ENCODE results near the gene GPR152. TPM values are rescaled to one million over a fixed set of nuclear protein-coding genes. Genes with fewer than 3 reads are reported as not detected.

GPR152 gene
- polyA plus RNA-seq, 3 donors: not detected

DNA sequence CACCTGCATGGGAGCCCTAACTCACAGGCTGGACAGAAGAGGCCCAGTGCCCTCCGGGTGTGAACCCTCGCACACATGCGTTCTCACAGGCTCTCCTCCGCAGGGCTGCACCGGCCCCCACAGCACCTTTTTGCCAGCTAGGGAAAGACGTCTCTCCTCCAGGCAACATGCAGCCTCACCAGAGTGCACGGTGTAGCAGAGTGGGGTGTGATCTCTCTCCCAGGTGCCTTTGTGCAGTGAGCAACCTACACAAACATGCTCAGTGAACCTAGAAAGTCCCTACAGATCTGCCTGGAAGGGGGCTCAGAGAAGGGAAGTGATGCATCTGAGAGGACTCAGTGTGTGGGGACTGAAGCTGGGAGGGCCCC lies 40.8 kb downstream of the GPR152 start:
- H3K27ac Mint-ChIP-seq: no peak overlapping the region
- peaks cover 0 to 9% (median 4%) of the 10 kb centered on the region in 7 donors for H3K9me3 Mint-ChIP-seq
- Histone ChIP-seq H3K4me1 (ENCODE audit: control insufficient read depth in 1 of 2, insufficient read depth in 2 of 2, low read length in 2 of 2) (peaks cover 37 to 51% of the 10 kb centered on the region in 2 donors), H3K4me3 (replicated peaks in 1 of 3; ENCODE audit: low read depth in 2 of 3, low read length in 3 of 3) (no peak overlapping the region), H2AFZ (ENCODE audit: insufficient read depth, low read depth, low read length, poor library complexity, severe bottlenecking) (no peak overlapping the region), H3K36me3 (replicated peaks in 1 of 2; ENCODE audit: control insufficient read depth in 1 of 2, insufficient read depth in 2 of 2, low read length in 2 of 2) (peaks cover 6 to 9% of the 10 kb centered on the region in 2 donors), H3K9me3 (replicated peaks in 1 of 2; ENCODE audit: control insufficient read depth in 1 of 2, insufficient read depth in 1 of 2, low read length in 2 of 2) (no peaks in the 10 kb centered on the region), H3K4me2 (replicated peaks; ENCODE audit: extremely low read depth, low read length, poor library complexity, severe bottlenecking) (no peak overlapping the region), H3K79me2 (ENCODE audit: insufficient read depth, low read length) (no peaks in the 10 kb centered on the region), H3K9ac (ENCODE audit: insufficient read depth, low read length, poor library complexity, severe bottlenecking) (no peak overlapping the region), H4K20me1 (ENCODE audit: insufficient read depth, low read length) (peaks cover 33% of the 10 kb centered on the region), H3K27ac (ENCODE audit: low read depth in 1 of 2, low read length in 2 of 2) (no peak overlapping the region), H3K27me3 (ENCODE audit: control insufficient read depth in 2 of 2, insufficient read depth in 2 of 2, low read length in 2 of 2) (peaks cover 6 to 34% of the 10 kb centered on the region in 2 donors)
- H3K36me3 Mint-ChIP-seq: peaks cover 17 to 25% of the 10 kb centered on the region in 2 donors
- peaks cover 34 to 55% (median 49%) of the 10 kb centered on the region in 3 donors for H3K27me3 Mint-ChIP-seq (ENCODE audit: low read depth in 3 of 3)
- intact Hi-C loops (cut with micrococcal nuclease): no loop called here
- TF ChIP-seq, protein P1, sequence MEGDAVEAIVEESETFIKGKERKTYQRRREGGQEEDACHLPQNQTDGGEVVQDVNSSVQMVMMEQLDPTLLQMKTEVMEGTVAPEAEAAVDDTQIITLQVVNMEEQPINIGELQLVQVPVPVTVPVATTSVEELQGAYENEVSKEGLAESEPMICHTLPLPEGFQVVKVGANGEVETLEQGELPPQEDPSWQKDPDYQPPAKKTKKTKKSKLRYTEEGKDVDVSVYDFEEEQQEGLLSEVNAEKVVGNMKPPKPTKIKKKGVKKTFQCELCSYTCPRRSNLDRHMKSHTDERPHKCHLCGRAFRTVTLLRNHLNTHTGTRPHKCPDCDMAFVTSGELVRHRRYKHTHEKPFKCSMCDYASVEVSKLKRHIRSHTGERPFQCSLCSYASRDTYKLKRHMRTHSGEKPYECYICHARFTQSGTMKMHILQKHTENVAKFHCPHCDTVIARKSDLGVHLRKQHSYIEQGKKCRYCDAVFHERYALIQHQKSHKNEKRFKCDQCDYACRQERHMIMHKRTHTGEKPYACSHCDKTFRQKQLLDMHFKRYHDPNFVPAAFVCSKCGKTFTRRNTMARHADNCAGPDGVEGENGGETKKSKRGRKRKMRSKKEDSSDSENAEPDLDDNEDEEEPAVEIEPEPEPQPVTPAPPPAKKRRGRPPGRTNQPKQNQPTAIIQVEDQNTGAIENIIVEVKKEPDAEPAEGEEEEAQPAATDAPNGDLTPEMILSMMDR (IDR thresholded peaks at IDR 0.05): no peak
- WGBS (ENCODE audit: insufficient coverage): 83% methylated on average over 1 of the region's 7 CpGs
- H3K4me3 Mint-ChIP-seq: no peak overlapping the region
- peaks cover 45% of the 10 kb centered on the region for H3K4me1 Mint-ChIP-seq
- no peak for DNase-seq

DNA sequence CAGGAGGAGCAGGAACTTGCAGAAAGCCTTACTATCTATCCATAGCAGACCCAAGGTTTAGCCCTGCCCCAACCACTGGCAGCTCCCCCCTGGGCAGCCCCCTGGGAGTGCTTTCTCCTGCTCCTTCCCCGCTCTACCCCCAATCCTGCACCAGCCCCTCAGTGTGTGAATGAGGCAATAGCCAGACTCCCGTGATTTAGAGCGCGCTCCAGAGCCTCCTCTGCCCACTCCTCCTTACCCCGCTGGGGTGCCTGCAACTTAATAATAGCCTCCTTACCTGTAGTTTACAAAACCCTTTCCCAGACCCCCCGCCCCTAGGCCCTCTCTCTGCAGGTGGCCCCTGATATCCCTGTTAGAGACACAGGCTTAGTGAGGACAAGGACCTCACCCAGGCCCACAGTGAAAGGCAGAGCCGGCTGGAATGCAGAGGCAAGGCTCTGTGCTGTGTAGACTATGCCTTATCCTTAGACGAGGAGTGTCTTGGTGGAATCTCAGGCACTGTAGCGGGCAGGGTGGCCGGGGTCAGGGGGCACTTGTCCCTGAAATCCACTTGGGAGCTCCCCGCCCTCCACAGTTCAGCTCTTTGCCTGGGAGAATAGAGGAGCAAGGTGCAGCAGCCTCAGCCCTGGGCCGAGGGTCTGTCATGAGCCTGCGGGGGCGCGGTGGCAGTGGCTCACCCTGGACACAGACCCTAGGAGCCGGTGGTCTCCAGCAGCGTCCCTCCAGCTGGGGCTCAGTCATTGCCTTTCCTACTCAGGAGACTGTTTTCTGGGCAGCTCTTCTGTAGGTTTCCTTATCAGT lies 41.3 kb downstream of the GPR152 start:
- Mint-ChIP-seq H3K36me3 (peaks cover 14 to 27% of the 10 kb centered on the region in 2 donors), H3K27me3 (ENCODE audit: low read depth in 3 of 3) (peaks cover 28 to 50% (median 44%) of the 10 kb centered on the region in 3 donors), H3K4me3 (no peak overlapping the region), H3K4me1 (peaks cover 45% of the 10 kb centered on the region), H3K27ac (no peak overlapping the region), H3K9me3 (peaks cover 0 to 6% (median 3%) of the 10 kb centered on the region in 7 donors)
- Histone ChIP-seq H2AFZ (ENCODE audit: insufficient read depth, low read depth, low read length, poor library complexity, severe bottlenecking) (no peak overlapping the region), H3K27ac (ENCODE audit: low read depth in 1 of 2, low read length in 2 of 2) (no peak overlapping the region), H3K9ac (ENCODE audit: insufficient read depth, low read length, poor library complexity, severe bottlenecking) (no peak overlapping the region), H3K4me1 (ENCODE audit: control insufficient read depth in 1 of 2, insufficient read depth in 2 of 2, low read length in 2 of 2) (peaks cover 37 to 51% of the 10 kb centered on the region in 2 donors), H3K36me3 (replicated peaks in 1 of 2; ENCODE audit: control insufficient read depth in 1 of 2, insufficient read depth in 2 of 2, low read length in 2 of 2) (peaks cover 8 to 9% of the 10 kb centered on the region in 2 donors), H3K4me3 (replicated peaks in 1 of 3; ENCODE audit: low read depth in 2 of 3, low read length in 3 of 3) (no peak overlapping the region), H3K79me2 (ENCODE audit: insufficient read depth, low read length) (peaks cover under 1% of the 10 kb centered on the region), H3K4me2 (replicated peaks; ENCODE audit: extremely low read depth, low read length, poor library complexity, severe bottlenecking) (no peak overlapping the region), H3K27me3 (ENCODE audit: control insufficient read depth in 2 of 2, insufficient read depth in 2 of 2, low read length in 2 of 2) (peaks cover 6 to 28% of the 10 kb centered on the region in 2 donors), H3K9me3 (replicated peaks in 1 of 2; ENCODE audit: control insufficient read depth in 1 of 2, insufficient read depth in 1 of 2, low read length in 2 of 2) (no peaks in the 10 kb centered on the region), H4K20me1 (ENCODE audit: insufficient read depth, low read length) (peaks cover 39% of the 10 kb centered on the region)
- DNase-seq: no peak
- TF ChIP-seq, protein P1 (IDR thresholded peaks at IDR 0.05): no peak
- intact Hi-C loops (cut with micrococcal nuclease): no loop called here
- 88% methylated on average over 12 of the region's 17 CpGs for WGBS (ENCODE audit: insufficient coverage)

Measured in CD14-positive monocyte (primary cell).